K562 (cell line): ENCODE results near the gene SMIM13.

Experiments used
- CBX8 ChIP-seq: fragments of 200-600 bp; sonication (generic); IDR thresholded peaks from 2 replicates; pipeline ENCODE4 v1.6.1; 2012; ENCODE audit warnings: borderline replicate concordance, mixed run types, low read depth, mild to moderate bottlenecking, moderate library complexity, mixed read lengths, low read length, control low read depth, inconsistent platforms; ENCODE audit not compliant: poor library complexity, severe bottlenecking; ENCODE audit errors: extremely low read depth
- CHCHD3 ChIP-seq: fragments of 250-450 bp; sonication (Bioruptor Pico); IDR thresholded peaks from 2 replicates; pipeline ENCODE4 v2.1.2; 2022; ENCODE audit warnings: mild to moderate bottlenecking
- GATA2 ChIP-seq: sonication (generic); formaldehyde crosslinking; IDR thresholded peaks from 2 replicates; pipeline ENCODE4 v1.4.0; 2020; ENCODE audit warnings: mild to moderate bottlenecking, missing genetic modification reagents
- POLR2A ChIP-seq: fragments of 450-650 bp; conservative IDR thresholded peaks from 2 replicates; pipeline ENCODE4 v1.6.1; 2016
- TCF7L2 ChIP-seq: fragments of 150-350 bp; IDR thresholded peaks from 2 replicates; pipeline ENCODE4 v1.6.1; 2016; ENCODE audit warnings: low read depth, mild to moderate bottlenecking, low read length, moderate library complexity
- YY1 ChIP-seq, 3 experiments: IDR thresholded peaks; 2 replicates each; pipeline ENCODE4 v1.6.1; 2011; ENCODE audit warnings: low read length in 2 of 3, mild to moderate bottlenecking in 2 of 3, moderate library complexity in 2 of 3, borderline replicate concordance in 1 of 3, control low read depth in 1 of 3, low read depth in 1 of 3; ENCODE audit not compliant: insufficient read depth in 3 of 3, insufficient replicate concordance in 2 of 3, control insufficient read depth in 1 of 3, insufficient read length in 1 of 3; ENCODE audit errors: extremely low read depth in 1 of 3
- ZNF23 ChIP-seq: fragments of 250-450 bp; sonication (Bioruptor Pico); IDR thresholded peaks from 2 replicates; pipeline ENCODE4 v1.4.0; 2020; ENCODE audit warnings: mild to moderate bottlenecking
- ZNF3 ChIP-seq: fragments of 250-450 bp; sonication (Bioruptor Pico); IDR thresholded peaks from 2 replicates; pipeline ENCODE4 v1.5.0; 2021; ENCODE audit warnings: mild to moderate bottlenecking, moderate library complexity
- ZNF717 ChIP-seq: fragments of 250-450 bp; sonication (Bioruptor Pico); IDR thresholded peaks from 2 replicates; pipeline ENCODE4 v1.5.0; 2021
- TF ChIP-seq, protein P1 (sequence below): sonication (generic); formaldehyde crosslinking; IDR thresholded peaks from 2 replicates; pipeline ENCODE4 v1.8.1; 2022; ENCODE audit warnings: missing genetic modification reagents
- TF ChIP-seq, protein P2 (sequence below): sonication (generic); formaldehyde crosslinking; IDR thresholded peaks from 2 replicates; pipeline ENCODE4 v1.8.1; 2023; ENCODE audit warnings: mild to moderate bottlenecking, missing genetic modification reagents

DNA sequence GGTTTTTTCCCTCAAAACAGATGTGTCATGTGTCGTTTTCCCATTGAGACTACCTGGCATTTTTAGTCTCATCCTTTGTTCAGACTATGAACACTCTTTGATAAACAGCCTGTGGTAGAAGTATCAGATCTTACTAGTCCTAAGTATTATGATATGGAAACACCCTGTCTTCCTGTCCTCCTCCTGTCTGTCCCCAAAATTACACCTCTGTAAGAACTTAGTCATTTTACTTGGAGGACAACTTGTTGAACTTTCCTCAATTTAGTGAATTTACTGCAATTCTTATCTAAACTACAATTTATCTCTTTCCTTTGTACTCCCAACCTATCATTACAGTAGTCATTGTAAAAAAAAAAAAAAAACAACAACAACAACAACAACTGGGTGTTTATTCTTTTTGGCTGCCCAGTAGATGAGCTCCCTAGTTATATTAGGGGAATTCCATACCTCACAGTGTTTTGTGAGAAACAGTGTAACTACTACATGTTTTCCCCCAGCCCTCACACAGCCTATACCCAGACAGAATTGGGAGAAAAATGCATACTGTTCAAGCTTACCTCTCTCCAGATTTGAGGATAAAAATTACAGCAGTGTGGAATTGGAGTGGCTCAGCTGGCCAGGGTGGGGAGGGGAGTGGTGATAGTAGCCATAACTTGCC, 36.4 kb downstream of the SMIM13 start:
- TF ChIP-seq CBX8 (no peak), YY1 (IDR thresholded peaks at IDR 0.05; ENCODE audit: borderline replicate concordance in 1 of 3, control insufficient read depth in 1 of 3, extremely low read depth in 1 of 3, insufficient read depth in 3 of 3, insufficient read length in 1 of 3, insufficient replicate concordance in 2 of 3, low read depth in 1 of 3, low read length in 2 of 3) (no peak), TCF7L2 (no peak), ZNF3 (CRISPR knock-in tag) (no peak), CHCHD3 (CRISPR knock-in tag) (no peak), ZNF717 (no peak), POLR2A (no peak), ZNF23 (CRISPR knock-in tag) (no peak), GATA2 (no peak)
- TF ChIP-seq, protein P1, sequence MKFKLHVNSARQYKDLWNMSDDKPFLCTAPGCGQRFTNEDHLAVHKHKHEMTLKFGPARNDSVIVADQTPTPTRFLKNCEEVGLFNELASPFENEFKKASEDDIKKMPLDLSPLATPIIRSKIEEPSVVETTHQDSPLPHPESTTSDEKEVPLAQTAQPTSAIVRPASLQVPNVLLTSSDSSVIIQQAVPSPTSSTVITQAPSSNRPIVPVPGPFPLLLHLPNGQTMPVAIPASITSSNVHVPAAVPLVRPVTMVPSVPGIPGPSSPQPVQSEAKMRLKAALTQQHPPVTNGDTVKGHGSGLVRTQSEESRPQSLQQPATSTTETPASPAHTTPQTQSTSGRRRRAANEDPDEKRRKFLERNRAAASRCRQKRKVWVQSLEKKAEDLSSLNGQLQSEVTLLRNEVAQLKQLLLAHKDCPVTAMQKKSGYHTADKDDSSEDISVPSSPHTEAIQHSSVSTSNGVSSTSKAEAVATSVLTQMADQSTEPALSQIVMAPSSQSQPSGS (CRISPR knock-in tag): no peak
- TF ChIP-seq, protein P2, sequence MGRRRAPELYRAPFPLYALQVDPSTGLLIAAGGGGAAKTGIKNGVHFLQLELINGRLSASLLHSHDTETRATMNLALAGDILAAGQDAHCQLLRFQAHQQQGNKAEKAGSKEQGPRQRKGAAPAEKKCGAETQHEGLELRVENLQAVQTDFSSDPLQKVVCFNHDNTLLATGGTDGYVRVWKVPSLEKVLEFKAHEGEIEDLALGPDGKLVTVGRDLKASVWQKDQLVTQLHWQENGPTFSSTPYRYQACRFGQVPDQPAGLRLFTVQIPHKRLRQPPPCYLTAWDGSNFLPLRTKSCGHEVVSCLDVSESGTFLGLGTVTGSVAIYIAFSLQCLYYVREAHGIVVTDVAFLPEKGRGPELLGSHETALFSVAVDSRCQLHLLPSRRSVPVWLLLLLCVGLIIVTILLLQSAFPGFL (CRISPR knock-in tag): no peak
